ENCODE results near the gene BANP.
"Not testable (repeated sequence)": the region's sequence is repeated elsewhere in the genome, so short reads cannot be mapped to it uniquely, and the experiment has no call there.

The BANP gene, protein sequence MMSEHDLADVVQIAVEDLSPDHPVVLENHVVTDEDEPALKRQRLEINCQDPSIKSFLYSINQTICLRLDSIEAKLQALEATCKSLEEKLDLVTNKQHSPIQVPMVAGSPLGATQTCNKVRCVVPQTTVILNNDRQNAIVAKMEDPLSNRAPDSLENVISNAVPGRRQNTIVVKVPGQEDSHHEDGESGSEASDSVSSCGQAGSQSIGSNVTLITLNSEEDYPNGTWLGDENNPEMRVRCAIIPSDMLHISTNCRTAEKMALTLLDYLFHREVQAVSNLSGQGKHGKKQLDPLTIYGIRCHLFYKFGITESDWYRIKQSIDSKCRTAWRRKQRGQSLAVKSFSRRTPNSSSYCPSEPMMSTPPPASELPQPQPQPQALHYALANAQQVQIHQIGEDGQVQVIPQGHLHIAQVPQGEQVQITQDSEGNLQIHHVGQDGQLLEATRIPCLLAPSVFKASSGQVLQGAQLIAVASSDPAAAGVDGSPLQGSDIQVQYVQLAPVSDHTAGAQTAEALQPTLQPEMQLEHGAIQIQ

DNA sequence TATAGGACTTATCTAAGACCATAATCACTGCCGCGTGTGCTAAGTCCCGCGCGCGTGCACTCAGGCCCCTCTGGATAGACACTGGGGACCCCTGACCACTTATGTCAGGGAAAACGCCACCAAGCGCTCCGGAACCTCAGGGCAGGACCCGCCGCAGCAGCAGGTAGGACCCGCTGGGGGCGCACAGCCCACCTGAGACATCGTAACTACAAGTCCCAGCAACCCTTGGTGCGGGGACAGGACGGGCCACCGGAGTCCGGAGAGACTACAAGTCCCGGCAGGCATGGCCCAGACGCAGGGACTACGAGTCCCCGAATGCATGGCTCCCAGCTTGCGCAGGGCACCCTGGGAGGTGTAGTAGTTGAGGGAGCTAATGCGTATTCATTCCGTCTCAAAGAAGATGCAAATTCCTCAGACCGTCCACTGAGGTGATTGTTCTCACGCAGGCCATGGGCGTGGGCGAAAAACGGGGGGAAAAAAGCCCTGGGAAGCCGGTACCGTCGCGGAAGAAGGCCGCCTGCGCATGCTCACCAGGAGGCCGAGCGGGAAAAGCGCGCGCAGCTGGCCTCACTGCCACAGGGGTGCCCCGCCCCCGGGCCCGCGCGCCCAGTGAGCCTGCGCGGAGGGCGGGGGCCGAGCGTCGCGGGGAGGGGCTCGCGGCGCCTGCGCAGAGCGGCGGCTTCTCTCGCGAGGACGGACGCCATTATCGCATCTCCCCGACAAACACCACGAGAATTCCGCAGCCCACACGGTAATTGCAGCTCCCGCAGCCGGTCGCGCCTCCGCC is at the start of gene BANP:
Gene BANP, plus strand, starts transcription at position 670 of the 787 bp plus-strand sequence. CDS start 23,682 bp downstream, outside the sequence.
- peak; percentile 94 for DNase-seq

DNA sequence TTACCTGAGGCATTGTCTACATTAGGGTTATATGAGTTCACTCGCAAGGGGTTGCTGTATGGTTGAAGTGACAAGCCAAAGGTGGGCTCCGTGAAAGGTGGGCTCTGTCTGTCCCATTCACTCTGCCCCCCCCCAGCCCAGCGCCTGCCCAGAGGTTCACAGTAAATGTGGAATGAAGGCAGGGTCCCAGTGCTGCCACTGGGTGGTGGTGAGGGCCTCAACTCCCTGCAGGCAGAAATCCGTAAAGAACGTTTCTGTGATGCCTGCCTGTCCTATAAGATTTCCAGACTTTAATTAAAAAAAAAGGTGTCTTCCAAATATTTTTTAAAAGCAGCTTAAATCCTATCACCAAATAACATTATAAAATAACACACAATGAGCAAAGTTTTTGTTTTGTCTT is 46.3 kb upstream of the BANP start:
- not testable (repeated sequence) for DNase-seq

DNA sequence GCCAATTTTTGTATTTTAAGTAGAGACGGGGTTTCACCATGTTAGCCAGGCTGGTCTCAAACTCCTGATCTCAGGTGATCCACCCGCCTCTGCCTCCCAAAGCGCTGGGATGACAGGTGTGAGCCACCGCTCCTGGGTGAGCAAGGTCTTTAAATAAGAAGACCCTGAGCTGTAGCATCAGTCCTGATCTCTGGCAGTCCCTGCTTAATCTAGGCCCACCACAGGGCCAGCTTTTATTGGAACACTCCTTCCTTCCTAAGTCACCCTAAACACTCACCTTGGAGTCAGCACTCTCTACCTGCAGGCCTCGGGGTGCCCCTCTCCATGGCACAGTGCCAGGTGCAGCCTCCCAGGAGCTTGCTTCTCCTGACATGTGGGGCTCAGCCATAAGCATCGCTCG is 45.7 kb upstream of the BANP start:
- not testable (repeated sequence) for DNase-seq

DNA sequence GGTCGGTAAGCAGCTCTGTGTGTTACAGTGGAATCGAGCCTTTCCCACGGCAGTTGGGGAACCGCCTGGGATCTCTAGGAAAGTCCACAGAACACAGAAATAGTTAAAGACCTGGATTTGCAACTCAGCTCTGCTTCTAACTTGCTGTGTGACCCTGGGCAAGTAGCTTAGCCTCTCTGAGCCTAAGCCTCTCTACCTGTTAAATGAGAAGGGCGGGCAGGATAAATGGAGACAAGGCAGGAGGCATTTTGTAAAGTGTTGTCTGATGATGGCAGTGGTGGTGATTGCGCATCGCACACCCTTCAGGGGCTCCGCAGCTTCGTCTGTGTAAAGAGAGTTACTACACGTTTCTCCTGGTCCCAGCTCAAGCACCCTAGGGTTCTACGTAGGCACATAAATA is 43.1 kb upstream of the BANP start:
- DNase-seq, result not testable (repeated sequence)

DNA sequence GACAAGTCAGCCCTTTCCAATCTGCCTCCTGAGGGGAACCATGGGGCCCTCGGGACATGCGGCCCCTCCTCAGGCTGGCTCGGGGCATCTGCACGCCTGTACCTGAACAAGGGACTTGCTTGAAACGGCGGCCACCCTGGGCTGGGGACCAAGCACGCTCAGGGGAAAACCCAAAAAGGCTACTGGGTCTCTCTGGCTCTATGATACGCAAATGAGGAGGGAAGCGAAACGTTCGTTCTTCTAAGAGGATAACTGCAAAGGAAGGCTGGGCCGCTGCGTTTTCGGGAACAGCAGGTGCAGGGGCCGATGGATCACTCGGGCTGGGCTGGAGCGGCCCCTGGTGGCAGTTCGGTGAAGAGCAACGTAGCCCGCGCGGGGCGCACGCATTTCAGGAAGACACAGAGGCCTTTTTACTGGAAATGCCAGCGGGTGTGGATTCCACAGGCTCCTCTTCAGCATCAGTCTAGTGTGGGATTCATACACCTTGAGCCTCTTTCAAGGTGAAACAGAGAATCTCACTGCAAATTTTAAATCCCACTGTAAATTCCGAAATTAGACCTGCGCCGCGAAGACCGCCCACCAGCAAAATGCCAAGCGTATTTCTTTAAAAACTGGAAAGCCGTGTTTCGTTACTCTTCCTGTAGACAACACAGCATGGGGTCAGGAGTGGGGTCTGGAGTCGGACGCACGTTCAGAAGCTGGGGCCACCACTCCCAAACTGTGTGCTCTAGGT is 41.9 kb upstream of the BANP start:
- DNase-seq, result peak; percentile 92

DNA sequence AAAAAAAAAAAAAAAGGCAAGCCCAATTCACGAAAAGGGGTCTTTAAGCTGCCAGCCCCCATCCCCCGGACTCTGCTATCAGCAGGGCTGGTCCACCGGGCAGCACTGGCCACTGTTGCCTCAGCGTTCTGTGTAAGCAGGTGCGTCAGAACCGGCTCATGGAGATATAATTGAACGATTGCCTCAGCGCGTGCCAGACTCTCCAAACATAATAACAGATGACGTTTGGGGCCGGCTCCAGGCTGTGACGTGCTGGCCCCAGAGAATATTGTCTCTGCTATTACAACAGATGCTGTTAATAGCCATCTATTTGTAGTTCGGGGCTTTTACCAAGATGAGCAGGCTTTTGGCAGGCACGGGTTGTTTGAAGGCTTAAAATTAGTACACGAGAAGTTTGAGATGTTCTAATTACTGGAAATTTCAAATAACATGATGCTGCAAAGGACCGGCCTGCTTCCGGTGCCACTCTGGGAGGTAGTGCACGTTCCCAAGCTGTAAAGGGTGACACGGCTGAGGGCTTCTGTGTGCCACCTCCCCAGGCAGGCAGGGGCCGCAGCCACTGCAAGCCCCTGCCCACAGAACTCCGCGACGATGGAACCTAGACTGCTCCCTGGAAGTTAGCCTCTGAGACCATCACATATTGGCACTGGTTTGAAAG is 40.0 kb upstream of the BANP start:
- not testable (repeated sequence) for DNase-seq

DNA sequence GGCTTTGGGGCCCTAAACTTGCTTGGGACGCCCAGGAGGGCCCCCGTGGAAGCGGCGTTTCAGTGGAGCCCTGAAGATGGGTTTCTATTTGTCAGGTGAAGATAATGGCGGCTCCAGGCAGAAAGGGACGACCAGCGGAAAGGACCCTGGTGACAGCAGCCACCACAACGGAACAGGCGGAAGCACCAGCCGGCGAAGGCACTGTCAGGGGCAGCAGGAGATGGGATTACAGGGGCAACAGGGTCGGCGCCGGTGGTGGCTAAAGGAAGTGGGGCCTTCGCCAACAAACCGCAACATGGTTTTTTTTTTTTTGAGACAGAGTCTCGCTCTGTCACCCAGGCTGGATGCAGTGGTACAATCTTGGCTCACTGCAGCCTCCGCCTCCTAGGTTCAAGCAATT is 38.5 kb upstream of the BANP start:
- DNase-seq, result not testable (repeated sequence)

DNA sequence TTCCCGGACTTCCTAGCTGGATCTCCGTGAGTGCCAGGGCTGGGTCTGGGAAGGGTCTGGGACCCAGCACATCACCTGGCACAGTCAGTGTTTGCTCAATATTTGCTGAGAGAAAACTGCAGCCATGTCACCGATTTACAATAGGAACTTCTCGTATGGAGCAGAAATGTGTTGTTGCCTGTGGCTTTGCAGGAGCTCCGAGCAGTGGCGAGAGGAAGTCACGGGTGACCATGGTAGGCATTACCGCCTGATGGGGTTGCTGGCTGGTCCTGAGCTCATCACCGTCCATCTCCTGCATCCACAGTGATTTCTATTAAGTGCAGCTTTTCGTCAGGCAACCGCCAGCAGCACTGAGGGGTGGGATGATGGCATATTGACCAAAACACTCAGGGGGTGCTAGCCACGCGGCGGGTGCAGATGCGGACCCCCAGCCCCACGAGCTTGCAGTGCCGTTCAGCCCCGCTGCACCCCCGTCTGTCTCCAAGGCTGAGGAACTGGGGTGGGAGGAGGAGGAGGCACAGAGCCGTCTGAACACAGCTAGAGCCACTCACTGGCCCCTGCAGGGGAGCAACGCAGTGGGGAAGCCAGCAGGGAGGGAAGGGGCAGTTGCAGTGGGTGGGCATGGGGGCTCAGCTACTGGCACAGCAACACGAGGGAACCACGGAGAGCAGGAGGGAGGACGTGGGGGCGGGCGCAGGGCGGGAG is 37.1 kb upstream of the BANP start:
- DNase-seq, result not testable (repeated sequence)

DNA sequence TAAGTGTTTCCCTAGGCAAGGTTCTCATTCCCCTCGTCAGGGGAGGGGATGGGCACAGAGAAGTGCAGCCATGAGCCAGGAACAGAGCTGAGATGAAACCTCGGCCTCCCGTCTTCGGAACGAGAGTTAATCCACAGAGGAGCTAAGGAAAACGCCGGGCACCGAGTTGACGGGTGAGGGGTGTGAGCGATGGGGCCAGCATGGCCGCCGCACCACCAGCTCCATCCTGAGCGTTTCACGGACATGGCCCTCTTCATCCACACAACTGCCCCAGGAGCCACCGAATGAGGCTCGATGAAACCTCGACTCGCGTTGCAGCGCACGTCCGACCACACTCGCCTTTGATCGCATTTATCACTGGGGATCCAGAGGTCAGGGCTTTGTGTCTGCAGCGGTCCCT is 36.4 kb upstream of the BANP start:
- no peak for DNase-seq

DNA sequence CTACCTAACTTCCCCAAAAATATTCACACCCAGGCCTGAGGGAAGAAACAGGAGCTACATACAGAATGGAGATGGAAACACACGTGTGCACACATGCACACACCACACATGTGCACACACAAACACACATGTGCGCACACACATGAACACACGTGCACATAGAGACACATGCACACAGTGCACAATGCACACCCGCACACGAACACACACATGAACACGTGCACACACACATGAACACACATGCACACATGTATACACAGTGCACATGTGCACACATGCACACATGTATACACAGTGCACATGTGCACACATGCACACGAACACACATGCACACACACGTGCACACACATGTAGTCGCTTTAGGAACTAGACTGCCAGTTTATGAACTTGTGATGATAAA is 33.7 kb upstream of the BANP start:
- no peak for DNase-seq

DNA sequence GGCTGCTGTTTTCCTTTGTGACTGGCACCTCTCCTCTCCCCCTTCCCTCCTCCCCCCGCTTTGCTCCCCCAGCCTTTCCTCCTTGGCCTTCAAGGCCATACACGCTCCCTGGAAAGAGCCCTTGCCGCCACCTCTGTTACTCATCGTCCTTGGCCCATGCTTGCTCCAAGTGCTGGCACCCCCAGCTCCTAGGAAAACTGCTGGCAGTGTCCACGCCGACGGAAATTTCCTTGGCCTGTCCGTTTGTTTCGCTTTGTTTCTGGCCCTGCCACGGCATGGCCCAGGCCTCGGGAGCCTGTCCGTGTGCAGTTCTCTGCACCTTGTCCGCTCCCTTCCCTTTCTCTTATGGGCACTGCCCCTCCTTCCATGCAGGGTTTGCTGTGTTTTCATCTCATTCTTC is 32.9 kb upstream of the BANP start:
- DNase-seq, result no peak

DNA sequence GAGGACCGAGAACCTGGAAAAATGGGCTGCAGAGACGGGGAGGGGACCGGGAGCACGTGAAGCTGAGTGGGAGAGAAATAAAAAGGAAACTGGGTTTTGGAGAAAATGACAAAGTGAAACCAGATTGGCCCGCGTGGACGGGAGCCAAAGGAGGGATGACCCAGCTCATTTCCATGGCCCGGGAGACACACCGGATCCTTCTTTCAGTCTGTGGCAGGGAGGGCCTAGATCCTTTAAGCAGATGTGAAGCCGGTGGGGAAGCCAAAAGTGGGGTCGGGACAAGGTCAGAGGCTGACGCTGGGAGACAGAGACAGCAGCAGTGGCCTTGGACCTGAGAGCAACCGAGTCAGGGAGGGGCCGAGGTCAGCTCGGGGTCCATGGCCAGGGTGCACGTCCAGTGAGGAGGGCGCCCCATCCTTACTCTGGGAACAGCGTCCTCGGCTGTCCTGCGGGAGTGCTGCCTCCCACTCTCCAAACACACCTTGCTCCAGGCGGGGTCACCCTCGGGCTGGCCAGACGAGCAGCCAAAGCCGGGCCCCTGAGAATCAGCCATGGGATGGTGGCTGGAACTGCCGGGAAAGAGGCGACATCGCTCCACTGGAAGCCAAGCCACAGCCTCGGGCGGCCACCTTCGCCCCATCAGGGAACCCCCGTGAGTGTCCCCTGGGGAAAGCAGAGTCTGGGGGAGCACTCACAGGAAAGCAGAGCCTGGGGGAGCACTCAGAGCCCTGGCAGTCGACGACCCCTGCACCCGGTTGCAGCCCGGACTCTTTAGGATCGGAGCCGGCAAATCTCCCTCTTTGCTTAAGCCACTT is 32.2 kb upstream of the BANP start:
- DNase-seq, result no peak

DNA sequence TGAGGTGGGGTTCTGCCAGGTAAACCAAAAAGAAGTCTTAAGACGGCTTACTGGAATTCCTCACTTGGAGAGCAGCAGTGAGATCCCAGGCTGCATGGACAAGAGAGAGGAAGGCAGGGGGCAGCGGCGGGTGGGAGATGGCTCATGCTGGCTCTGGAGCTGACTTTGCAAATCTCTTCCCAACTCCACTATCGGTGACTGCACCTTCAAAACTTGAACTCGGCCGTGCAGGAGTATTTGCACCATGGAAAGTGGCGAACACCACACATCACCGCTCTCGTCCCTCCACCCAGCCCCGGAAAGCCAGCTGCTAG is 31.6 kb upstream of the BANP start:
- no peak for DNase-seq

DNA sequence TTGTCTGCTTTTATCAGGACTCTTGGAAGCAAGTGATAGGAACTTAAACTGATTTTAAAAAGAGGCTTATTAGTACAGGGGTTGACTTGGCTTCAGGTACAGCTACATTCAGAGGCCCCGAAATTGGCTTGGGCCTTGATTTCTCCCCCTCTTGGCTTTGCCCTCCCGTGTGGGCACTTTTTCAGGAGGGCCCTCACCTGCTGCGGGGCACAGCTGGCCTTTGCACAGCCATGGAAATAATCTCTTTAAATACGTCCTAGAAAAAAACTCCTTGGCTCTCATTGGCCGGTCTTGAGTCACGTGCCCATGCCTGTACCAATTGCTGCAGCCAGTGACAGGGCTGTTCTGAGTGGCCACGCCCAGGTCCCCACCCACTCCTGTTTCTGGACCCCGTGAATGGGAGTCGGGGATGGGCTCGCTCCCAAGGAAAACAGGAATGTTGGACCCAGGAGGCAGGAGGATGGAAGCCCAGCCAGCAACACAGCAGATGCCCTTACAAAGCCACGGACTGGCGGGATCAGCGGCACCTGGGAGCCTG is 29.9 kb upstream of the BANP start:
- DNase-seq, result no peak

DNA sequence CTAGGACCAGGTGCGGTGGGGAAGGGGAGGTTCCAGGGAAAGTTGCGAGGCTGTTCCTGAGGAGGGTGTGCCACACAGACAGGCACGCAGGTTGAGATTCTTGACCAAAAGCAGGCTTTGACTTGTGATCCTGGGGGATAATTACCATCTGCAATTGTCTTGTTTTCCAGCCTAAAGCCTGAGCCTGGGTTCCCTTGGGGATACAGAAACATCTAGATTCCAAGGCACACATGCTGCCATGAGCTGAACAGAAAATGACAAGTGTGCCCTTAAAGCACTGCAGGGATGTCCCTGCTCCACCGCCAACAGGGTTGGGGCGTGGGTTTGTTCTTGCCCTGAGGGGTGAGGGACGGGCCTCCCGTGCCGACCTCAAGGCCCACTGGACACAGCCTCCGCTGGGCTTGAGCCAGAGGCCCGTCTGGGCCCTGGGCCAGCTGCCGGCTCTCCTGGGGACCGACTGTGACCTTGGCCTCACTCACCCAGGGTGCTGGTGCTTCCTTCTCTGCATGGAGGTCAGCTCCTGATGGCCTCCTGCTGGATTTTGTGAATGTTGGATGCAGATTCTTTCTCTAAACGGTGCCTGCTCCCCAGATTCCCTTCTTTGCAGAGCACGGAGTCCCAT is 28.9 kb upstream of the BANP start:
- no peak for DNase-seq

DNA sequence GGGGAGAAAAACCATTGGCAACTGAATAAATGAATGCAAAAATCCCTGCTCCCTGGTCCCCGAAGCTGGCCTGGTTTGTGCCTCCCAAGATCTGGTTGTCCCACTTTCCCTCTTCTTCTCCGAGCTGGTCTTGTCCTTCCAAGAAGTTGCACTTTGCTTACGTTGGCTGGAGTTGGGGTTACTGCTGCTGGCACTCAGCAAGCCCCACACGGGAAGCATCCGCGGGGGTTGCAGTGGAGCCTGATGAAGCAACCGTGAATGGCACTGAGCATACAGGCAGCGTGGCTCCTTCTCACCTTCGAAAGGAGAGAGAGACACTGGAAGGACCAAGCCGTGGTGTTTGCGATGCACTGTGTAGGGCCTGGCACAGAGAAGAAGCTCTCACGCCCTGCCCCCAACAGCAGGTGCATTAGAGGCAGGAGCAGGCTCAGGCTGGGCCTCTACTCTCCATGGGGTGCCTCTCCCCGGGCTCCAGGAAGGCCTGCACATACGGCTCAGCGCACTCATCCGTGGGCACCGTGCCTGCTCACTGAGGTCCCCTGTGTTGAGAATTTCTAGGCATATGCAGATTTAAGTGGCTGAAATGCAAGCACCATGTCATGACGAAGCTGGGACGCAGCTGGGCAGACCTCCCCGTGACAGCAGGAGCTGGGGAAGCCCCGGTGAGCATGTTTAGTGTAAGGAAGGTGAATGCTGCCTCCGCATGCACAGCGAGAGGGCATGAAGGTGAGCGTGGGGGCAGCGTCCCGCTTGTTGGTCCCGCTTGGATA is 27.0 kb upstream of the BANP start:
- no peak for DNase-seq

DNA sequence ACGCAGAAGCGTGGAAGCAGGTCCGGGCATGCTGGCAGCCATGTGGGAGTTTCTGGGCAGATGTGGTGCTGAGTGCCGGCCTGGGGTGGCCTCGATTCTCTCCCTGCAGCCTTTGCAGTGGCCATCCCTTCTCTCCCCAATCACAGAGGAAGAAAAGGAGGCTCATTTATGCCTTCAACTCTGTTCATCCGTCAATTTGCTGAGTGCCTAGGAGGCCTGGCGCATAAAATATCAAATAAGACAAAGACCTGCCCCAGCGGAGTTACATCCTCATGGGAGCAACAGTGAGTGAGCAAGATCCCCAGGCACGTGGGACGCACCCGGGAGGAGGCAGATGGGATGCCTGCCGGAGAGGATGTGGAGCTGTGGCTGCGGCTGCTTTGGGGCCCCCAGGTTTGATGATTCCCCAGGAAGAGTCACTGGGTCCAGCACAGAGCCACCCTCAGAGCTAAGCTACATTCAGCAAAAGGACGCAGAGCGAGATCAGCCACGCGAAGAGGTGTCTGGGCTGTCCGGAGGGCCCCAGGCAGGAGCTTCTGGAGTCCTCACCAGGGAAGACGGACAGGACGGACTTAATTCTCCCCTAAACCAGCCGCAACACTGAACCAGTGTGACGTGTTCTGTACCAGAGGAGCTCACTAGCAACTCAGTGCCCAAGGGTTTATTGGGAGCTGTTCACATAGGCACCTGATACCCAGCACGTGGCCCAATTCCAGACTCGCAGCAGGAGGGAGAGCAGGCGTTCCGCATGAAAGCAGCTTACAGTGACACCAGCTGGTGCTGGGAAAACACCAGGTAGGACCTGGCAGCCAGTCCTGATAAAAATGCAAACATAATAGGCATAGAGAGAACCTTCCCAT is 26.2 kb upstream of the BANP start:
- DNase-seq, result no peak
